ENCODE measurements around the gene CALCOCO1.

- TF ChIP-seq POLR2A (IDR thresholded peaks at IDR 0.05) = no peak
- no peak for TF ChIP-seq CTCF (IDR thresholded peaks at IDR 0.05)
These were observed 67.7 kb downstream of the CALCOCO1 start for GRCh38 chr12:53659571-53659981.

All from uterus (tissue), 2 donors.